Cerebellar cortex (tissue), 1 donor: ENCODE data around the gene YARS1.
A peak's percentile ranks its signal among the peaks of the same experiment; 100 is the strongest.
"Not testable (repeated sequence)": the region's sequence is repeated elsewhere in the genome, so short reads cannot be mapped to it uniquely, and the experiment has no call there.

Source experiments
- DNase-seq: peaks from one replicate; pipeline ENCODE4 v3.0.0-alpha.2; 2015; ENCODE audit warnings: low spot score

YARS1 gene

GRCh38 chr1:32817815-32818786 is 943 bp upstream of the YARS1 start:
- DNase-seq = peak; percentile 62

GRCh38 chr1:32816676-32817158 is 441 bp downstream of the YARS1 start:
- DNase-seq = peak; percentile 26

- DNase-seq = no peak
Measured at GRCh38 chr1:32813941-32814739, 3.0 kb downstream of the YARS1 start.

- no peak for DNase-seq
Measured at GRCh38 chr1:32811917-32812316, 5.2 kb downstream of the YARS1 start.

GRCh38 chr1:32811265-32811664 is 5.9 kb downstream of the YARS1 start:
- no peak for DNase-seq

GRCh38 chr1:32810358-32810757 is 6.8 kb downstream of the YARS1 start:
- DNase-seq = no peak

GRCh38 chr1:32808580-32808979 is 8.6 kb downstream of the YARS1 start:
- DNase-seq = no peak

- DNase-seq = no peak
Measured at GRCh38 chr1:32806910-32807523, 10.1 kb downstream of the YARS1 start.

GRCh38 chr1:32806290-32806689 is 10.9 kb downstream of the YARS1 start:
- no peak for DNase-seq

GRCh38 chr1:32804460-32804859 is 12.7 kb downstream of the YARS1 start:
- DNase-seq = not testable (repeated sequence)

GRCh38 chr1:32801096-32801715 is 16.0 kb downstream of the YARS1 start:
- no peak for DNase-seq

GRCh38 chr1:32798679-32799416 is 18.3 kb downstream of the YARS1 start:
- no peak for DNase-seq

- DNase-seq = no peak
Measured at GRCh38 chr1:32798191-32798590, 19.0 kb downstream of the YARS1 start.

GRCh38 chr1:32797456-32797855 is 19.7 kb downstream of the YARS1 start:
- no peak for DNase-seq

GRCh38 chr1:32795763-32796162 is 21.4 kb downstream of the YARS1 start:
- DNase-seq = not testable (repeated sequence)

GRCh38 chr1:32791881-32792280 is 25.3 kb downstream of the YARS1 start:
- no peak for DNase-seq

- DNase-seq = not testable (repeated sequence)
Measured at GRCh38 chr1:32789356-32789755, 27.8 kb downstream of the YARS1 start.

- no peak for DNase-seq
Measured at GRCh38 chr1:32786856-32787255, 30.3 kb downstream of the YARS1 start.

GRCh38 chr1:32784817-32785216 is 32.3 kb downstream of the YARS1 start:
- no peak for DNase-seq

- no peak for DNase-seq
Measured at GRCh38 chr1:32783851-32784250, 33.3 kb downstream of the YARS1 start.

- DNase-seq = peak; percentile 35
Measured at GRCh38 chr1:32782086-32782485, 35.1 kb downstream of the YARS1 start.
